ENCODE measurements around the gene CSRP2. TPM values are rescaled to one million over a fixed set of nuclear protein-coding genes. Genes with fewer than 3 reads are reported as not detected.

CSRP2 gene
- polyA plus RNA-seq, 1 donor from 2014 or later = 67.2 TPM

DNA sequence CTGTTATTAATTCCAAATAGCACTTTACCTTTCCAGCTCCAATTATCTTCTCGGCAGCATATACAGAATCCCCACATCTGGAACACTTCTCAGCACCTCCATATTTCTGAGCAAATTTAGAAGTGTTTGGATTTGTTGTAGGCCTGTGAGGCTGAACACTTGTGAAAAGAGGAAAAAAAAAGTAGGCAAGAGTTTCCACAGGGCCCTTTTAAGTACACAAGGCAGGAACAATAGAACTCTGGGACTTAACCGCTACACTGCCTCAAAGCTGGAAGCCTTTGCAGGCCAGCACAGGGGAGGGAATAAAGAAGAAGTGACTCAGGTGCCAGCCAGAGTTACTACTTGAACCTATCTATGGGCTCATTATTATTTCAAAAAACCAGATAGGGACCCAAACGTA, 18.6 kb downstream of the CSRP2 start:
- Histone ChIP-seq H3K9me3 (ENCODE audit: low read length) (no peaks in the 10 kb centered on the region), H3K4me2 (ENCODE audit: low read length) (no peak overlapping the region), H3K27me3 (ENCODE audit: insufficient read depth, low read depth, low read length) (no peaks in the 10 kb centered on the region), H3K9me2 (ENCODE audit: insufficient read depth, low read length) (no peaks in the 10 kb centered on the region), H2AFZ (ENCODE audit: low read depth, low read length) (no peak overlapping the region), H3F3A (ENCODE audit: insufficient read depth, low read length, poor library complexity, severe bottlenecking) (no peaks in the 10 kb centered on the region), H3K79me2 (replicated peaks; ENCODE audit: insufficient read depth, low read length) (no peaks in the 10 kb centered on the region), H3K36me3 (ENCODE audit: insufficient read depth, low read length) (no peaks in the 10 kb centered on the region), H3K9ac (ENCODE audit: low read length) (no peak overlapping the region), H3K27ac (ENCODE audit: low read length) (no peak overlapping the region), H4K20me1 (ENCODE audit: insufficient read depth) (no peaks in the 10 kb centered on the region), H3K4me3 (ENCODE audit: low read length) (no peak overlapping the region)
- TF ChIP-seq TAF1 (IDR thresholded peaks at IDR 0.05; ENCODE audit: low read depth) (no peak), SMC3 (conservative IDR thresholded peaks at IDR 0.05; ENCODE audit: poor library complexity) (no peak), EP300 (conservative IDR thresholded peaks at IDR 0.05; ENCODE audit: poor library complexity, severe bottlenecking) (no peak), MXI1 (conservative IDR thresholded peaks at IDR 0.05; ENCODE audit: poor library complexity, severe bottlenecking) (no peak), RAD21 (conservative IDR thresholded peaks at IDR 0.05) (no peak), EZH2 (IDR thresholded peaks at IDR 0.05; ENCODE audit: borderline replicate concordance, insufficient read depth, low read length, poor library complexity, severe bottlenecking) (no peak), POLR2AphosphoS5 (IDR thresholded peaks at IDR 0.05) (no peak), REST (IDR thresholded peaks at IDR 0.05; ENCODE audit: borderline replicate concordance) (no peak)
- TF ChIP-seq, protein P1, sequence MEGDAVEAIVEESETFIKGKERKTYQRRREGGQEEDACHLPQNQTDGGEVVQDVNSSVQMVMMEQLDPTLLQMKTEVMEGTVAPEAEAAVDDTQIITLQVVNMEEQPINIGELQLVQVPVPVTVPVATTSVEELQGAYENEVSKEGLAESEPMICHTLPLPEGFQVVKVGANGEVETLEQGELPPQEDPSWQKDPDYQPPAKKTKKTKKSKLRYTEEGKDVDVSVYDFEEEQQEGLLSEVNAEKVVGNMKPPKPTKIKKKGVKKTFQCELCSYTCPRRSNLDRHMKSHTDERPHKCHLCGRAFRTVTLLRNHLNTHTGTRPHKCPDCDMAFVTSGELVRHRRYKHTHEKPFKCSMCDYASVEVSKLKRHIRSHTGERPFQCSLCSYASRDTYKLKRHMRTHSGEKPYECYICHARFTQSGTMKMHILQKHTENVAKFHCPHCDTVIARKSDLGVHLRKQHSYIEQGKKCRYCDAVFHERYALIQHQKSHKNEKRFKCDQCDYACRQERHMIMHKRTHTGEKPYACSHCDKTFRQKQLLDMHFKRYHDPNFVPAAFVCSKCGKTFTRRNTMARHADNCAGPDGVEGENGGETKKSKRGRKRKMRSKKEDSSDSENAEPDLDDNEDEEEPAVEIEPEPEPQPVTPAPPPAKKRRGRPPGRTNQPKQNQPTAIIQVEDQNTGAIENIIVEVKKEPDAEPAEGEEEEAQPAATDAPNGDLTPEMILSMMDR (IDR thresholded peaks at IDR 0.05; ENCODE audit: poor library complexity, severe bottlenecking) = no peak

- H3K27me3 ChIP-seq (ENCODE audit: insufficient read depth, low read depth, low read length) = no peaks in the 10 kb centered on the region
- no peaks in the 10 kb centered on the region for H3K9me2 ChIP-seq (ENCODE audit: insufficient read depth, low read length)
- H3F3A ChIP-seq (ENCODE audit: insufficient read depth, low read length, poor library complexity, severe bottlenecking) = no peaks in the 10 kb centered on the region
- H3K27ac ChIP-seq (ENCODE audit: low read length) = no peak overlapping the region
- TF ChIP-seq EP300 (conservative IDR thresholded peaks at IDR 0.05; ENCODE audit: poor library complexity, severe bottlenecking) (no peak), MXI1 (conservative IDR thresholded peaks at IDR 0.05; ENCODE audit: poor library complexity, severe bottlenecking) (no peak), REST (IDR thresholded peaks at IDR 0.05; ENCODE audit: borderline replicate concordance) (no peak), SMC3 (conservative IDR thresholded peaks at IDR 0.05; ENCODE audit: poor library complexity) (no peak), EZH2 (IDR thresholded peaks at IDR 0.05; ENCODE audit: borderline replicate concordance, insufficient read depth, low read length, poor library complexity, severe bottlenecking) (no peak), POLR2AphosphoS5 (IDR thresholded peaks at IDR 0.05) (no peak), TAF1 (IDR thresholded peaks at IDR 0.05; ENCODE audit: low read depth) (no peak), RAD21 (conservative IDR thresholded peaks at IDR 0.05) (no peak)
- TF ChIP-seq, protein P1 (IDR thresholded peaks at IDR 0.05; ENCODE audit: poor library complexity, severe bottlenecking) = no peak
- no peak overlapping the region for H3K4me3 ChIP-seq (ENCODE audit: low read length)
- H3K9me3 ChIP-seq (ENCODE audit: low read length) = no peaks in the 10 kb centered on the region
- H3K9ac ChIP-seq (ENCODE audit: low read length) = no peak overlapping the region
- H3K36me3 ChIP-seq (ENCODE audit: insufficient read depth, low read length) = no peaks in the 10 kb centered on the region
- no peak overlapping the region for H3K4me2 ChIP-seq (ENCODE audit: low read length)
- no peaks in the 10 kb centered on the region for H3K79me2 ChIP-seq (replicated peaks; ENCODE audit: insufficient read depth, low read length)
- H2AFZ ChIP-seq (ENCODE audit: low read depth, low read length) = no peak overlapping the region
- no peaks in the 10 kb centered on the region for H4K20me1 ChIP-seq (ENCODE audit: insufficient read depth)
Measured at GRCh38 chr12:76859611-76860010, 19.2 kb downstream of the CSRP2 start.
